ENCODE measurements around the gene CYB5A. TPM values are rescaled to one million over a fixed set of nuclear protein-coding genes. Genes with fewer than 3 reads are reported as not detected.

Gene CYB5A
- total and polyA plus RNA-seq, 2 of the 8 experiments (the other 6 are each of a cell fraction or from before 2014, with no cell fraction given): 154 to 195 TPM

GRCh38 chr18:74268933-74269620 is 22.7 kb downstream of the CYB5A start:
- no peak overlapping the region for H3K27ac ChIP-seq (ENCODE audit: low read depth, low read length)
- CTCF ChIA-PET (ENCODE audit: partially characterized antibody): interaction anchor here (0.6 to 1.1 kb wide), 4 partner anchors 21 to 763 kb away, joined by 3 read pairs; no protein-coding TSS in a partner anchor
- H3K36me3 ChIP-seq (ENCODE audit: control insufficient read depth in 2 of 4, insufficient read depth in 4 of 4, low read length in 3 of 4): 0 out of 8 replicates have a peak, but pooled peaks cover 0 to 3% (median 0%) of the 10 kb centered on the region in 4 experiments
- H3K4me2 ChIP-seq (ENCODE audit: insufficient read depth in 1 of 2, low read depth in 2 of 2, low read length in 2 of 2): no peak overlapping the region
- H3K4me1 ChIP-seq (replicated peaks in 1 of 4; ENCODE audit: control insufficient read depth in 3 of 4, insufficient read depth in 4 of 4, low read length in 3 of 4): peaks cover 0 to 8% (median 6%) of the 10 kb centered on the region in 4 experiments
- no peak overlapping the region for H2BK20ac ChIP-seq (ENCODE audit: low read length)
- peaks cover 0 to 74% of the 10 kb centered on the region in 2 experiments; a peak in 2 of 4 replicates for H3K79me2 ChIP-seq (ENCODE audit: control insufficient read depth in 1 of 2, insufficient read depth in 2 of 2, low read length in 2 of 2)
- H3K23ac ChIP-seq (ENCODE audit: insufficient read length): no peak overlapping the region
- no peak overlapping the region for H2BK5ac ChIP-seq (ENCODE audit: low read depth, low read length)
- DNase-seq (ENCODE audit: low read depth in 1 of 2, low spot score in 2 of 2) (no peak), FAIRE-seq (no peak)
- no peak overlapping the region for H4K5ac ChIP-seq (ENCODE audit: insufficient read length, low read depth, low read length)
- no peak overlapping the region for H2BK120ac ChIP-seq (replicated peaks; ENCODE audit: low read depth, low read length)
- H2AK5ac ChIP-seq (ENCODE audit: low read depth, low read length): no peak overlapping the region
- no peaks in the 10 kb centered on the region for H3K23me2 ChIP-seq (ENCODE audit: low read depth, low read length)
- TF ChIP-seq CTBP2 (IDR thresholded peaks at IDR 0.05; ENCODE audit: borderline replicate concordance, insufficient read depth, insufficient read length, low read length): no peak
- TF ChIP-seq KDM4A (IDR thresholded peaks at IDR 0.05; ENCODE audit: low read depth, low read length, severe bottlenecking): no peak
- no peak for TF ChIP-seq SAP30 (IDR thresholded peaks at IDR 0.05; ENCODE audit: insufficient read depth, insufficient replicate concordance, low read length)
- TF ChIP-seq POLR2A (IDR thresholded peaks at IDR 0.05; ENCODE audit: control extremely low read depth in 1 of 2, low read depth in 2 of 2, low read length in 2 of 2): no peak
- no peak for TF ChIP-seq E2F6 (IDR thresholded peaks at IDR 0.05)
- TF ChIP-seq RBBP5 (IDR thresholded peaks at IDR 0.05; ENCODE audit: borderline replicate concordance, low read depth, low read length): no peak
- TF ChIP-seq TBP (IDR thresholded peaks at IDR 0.05; ENCODE audit: low read depth, low read length): no peak
- no peak for TF ChIP-seq TCF12 (IDR thresholded peaks at IDR 0.05; ENCODE audit: low read depth, low read length)
- TF ChIP-seq CBX5 (IDR thresholded peaks at IDR 0.05; ENCODE audit: low read depth, low read length): no peak
- H3K14ac ChIP-seq (ENCODE audit: insufficient read length): no peak overlapping the region
- no peak overlapping the region for H3K9ac ChIP-seq (replicated peaks in 1 of 4; ENCODE audit: extremely low read depth in 1 of 4, low read depth in 3 of 4, low read length in 3 of 4)
- POLR2A ChIA-PET (ENCODE audit: partially characterized antibody): interaction anchor here (1.1 to 1.8 kb wide), 2 partner anchors 13 to 20 kb away, joined by 3 to 6 read pairs; no protein-coding TSS in a partner anchor
- H3K18ac ChIP-seq (ENCODE audit: extremely low read depth, low read length): no peak overlapping the region
- no peak overlapping the region for H4K8ac ChIP-seq (ENCODE audit: extremely low read depth, insufficient read depth, low read length)
- peaks cover 9% of the 10 kb centered on the region for H3K79me1 ChIP-seq (ENCODE audit: low read depth, low read length)
- H4K91ac ChIP-seq (replicated peaks; ENCODE audit: insufficient read length, low read length): no peak overlapping the region
- no peak overlapping the region for H2BK12ac ChIP-seq (ENCODE audit: low read depth, low read length)
- H3K56ac ChIP-seq (replicated peaks; ENCODE audit: insufficient read length, low read depth, low read length): no peak overlapping the region
- no peaks in the 10 kb centered on the region for H3K9me3 ChIP-seq (ENCODE audit: insufficient read depth in 2 of 2, low read depth in 1 of 2, low read length in 1 of 2)
- no peaks in the 10 kb centered on the region for H3K27me3 ChIP-seq (replicated peaks in 1 of 4; ENCODE audit: control insufficient read depth in 3 of 4, extremely low read depth in 1 of 4, insufficient read depth in 3 of 4, low read length in 3 of 4)
- no peak overlapping the region for H2AFZ ChIP-seq (ENCODE audit: low read length)
- H3K4me3 ChIP-seq (ENCODE audit: extremely low read depth in 1 of 4, insufficient read depth in 2 of 4, low read depth in 3 of 4, low read length in 4 of 4): no peak overlapping the region
- no peak overlapping the region for H2BK15ac ChIP-seq (ENCODE audit: low read length)
- H4K20me1 ChIP-seq (replicated peaks in 1 of 2; ENCODE audit: control insufficient read depth in 1 of 2, insufficient read depth in 2 of 2, low read length in 2 of 2): peaks cover 3 to 9% of the 10 kb centered on the region in 2 experiments
- no peak overlapping the region for H3K4ac ChIP-seq (replicated peaks; ENCODE audit: insufficient read length, low read depth, low read length)
- WGBS, 2 experiments (ENCODE audit: extremely low coverage in 1 of 2, insufficient coverage in 1 of 2, insufficient read length in 1 of 2, insufficient replicate concordance in 2 of 2, low coverage in 1 of 2, low lambda C conversion rate in 2 of 2, missing lambda C conversion rate in 1 of 2): 86% methylated on average over 11 of the region's 11 CpGs; no CpG with 5 or more reads in 1 of the 2 experiments

All from H1 (cell line).